ENCODE measurements around the gene TMIE. TPM values are rescaled to one million over a fixed set of nuclear protein-coding genes. Genes with fewer than 3 reads are reported as not detected.

Gene TMIE
- total and polyA plus RNA-seq, 2 of the 4 experiments (the other 2 are of a cell fraction), result 0.12 TPM; not detected in 1

- Histone ChIP-seq H3K9me3 (ENCODE audit: control insufficient read depth, insufficient read depth, low read length) (no peaks in the 10 kb centered on the region), H2BK120ac (ENCODE audit: low read depth, low read length) (no peak overlapping the region), H3K9me1 (ENCODE audit: insufficient read depth, low read length) (no peaks in the 10 kb centered on the region), H4K8ac (ENCODE audit: low read depth in 2 of 2, low read length in 2 of 2) (no peak overlapping the region), H3K18ac (ENCODE audit: low read depth, low read length) (no peak overlapping the region), H3K56ac (ENCODE audit: extremely low read depth, insufficient read depth, low read length) (no peak overlapping the region), H4K5ac (ENCODE audit: low read depth, low read length) (no peak overlapping the region), H3K14ac (replicated peaks; ENCODE audit: low read depth, low read length) (no peak overlapping the region), H3K4me2 (ENCODE audit: low read depth, low read length) (no peak overlapping the region), H3K27ac (ENCODE audit: insufficient read depth, low read length) (no peak overlapping the region), H3K9ac (ENCODE audit: low read depth, low read length) (no peak overlapping the region), H2BK20ac (ENCODE audit: low read depth, low read length) (no peak overlapping the region), H3K4ac (ENCODE audit: low read depth, low read length) (no peak overlapping the region), H2BK5ac (ENCODE audit: low read depth, low read length, poor library complexity, severe bottlenecking) (no peak overlapping the region), H3K79me1 (ENCODE audit: low read depth in 1 of 2, low read length in 2 of 2) (no peaks in the 10 kb centered on the region), H2BK15ac (ENCODE audit: low read depth, low read length) (no peak overlapping the region), H3K4me1 (ENCODE audit: control insufficient read depth, insufficient read depth, low read length) (no peaks in the 10 kb centered on the region), H3K4me3 (ENCODE audit: insufficient read depth, low read depth, low read length) (no peak overlapping the region), H3K23ac (ENCODE audit: low read depth, low read length) (no peak overlapping the region), H3K36me3 (ENCODE audit: control insufficient read depth, insufficient read depth, low read length) (no peaks in the 10 kb centered on the region), H2AFZ (replicated peaks; ENCODE audit: low read length, poor library complexity) (no peak overlapping the region), H4K91ac (ENCODE audit: insufficient read depth, low read depth, low read length) (no peak overlapping the region), H2AK9ac (replicated peaks; ENCODE audit: low read depth, low read length, poor library complexity) (no peak overlapping the region), H3K27me3 (ENCODE audit: control insufficient read depth, insufficient read depth, low read length) (peaks cover 16% of the 10 kb centered on the region), H4K20me1 (ENCODE audit: insufficient read depth, low read length) (no peaks in the 10 kb centered on the region), H2AK5ac (ENCODE audit: low read depth, low read length) (no peak overlapping the region)
- intact Hi-C loops (cut with micrococcal nuclease) (no loop called here), in situ Hi-C loops (cut with MboI; ENCODE audit: low sequenced_read_pairs) (loop anchor here (25.0 kb wide), 1 partner anchor 638 kb away; no protein-coding TSS in a partner anchor), dilution Hi-C loops (cut with HindIII; ENCODE audit: low sequenced_read_pairs, unreplicated experiment) (no loop called here)
- no peak for DNase-seq
- ChIA-PET CTCF (no interaction called here), POLR2A (ENCODE audit: unreplicated experiment) (no interaction called here)
- ATAC-seq (ENCODE audit: low read depth), result no peak
- WGBS, 2 experiments (ENCODE audit: extremely low coverage in 2 of 2, insufficient read length in 1 of 2), result no CpG with 5 or more reads among the region's 4 CpGs
- BruUV-seq (replicated peaks), result no TSS peak
- no peak for TF ChIP-seq MXI1 (IDR thresholded peaks at IDR 0.05; ENCODE audit: borderline replicate concordance, low read depth, low read length)
- no peak for TF ChIP-seq RCOR1 (IDR thresholded peaks at IDR 0.05; ENCODE audit: insufficient replicate concordance, low read length)
- TF ChIP-seq, protein P1, sequence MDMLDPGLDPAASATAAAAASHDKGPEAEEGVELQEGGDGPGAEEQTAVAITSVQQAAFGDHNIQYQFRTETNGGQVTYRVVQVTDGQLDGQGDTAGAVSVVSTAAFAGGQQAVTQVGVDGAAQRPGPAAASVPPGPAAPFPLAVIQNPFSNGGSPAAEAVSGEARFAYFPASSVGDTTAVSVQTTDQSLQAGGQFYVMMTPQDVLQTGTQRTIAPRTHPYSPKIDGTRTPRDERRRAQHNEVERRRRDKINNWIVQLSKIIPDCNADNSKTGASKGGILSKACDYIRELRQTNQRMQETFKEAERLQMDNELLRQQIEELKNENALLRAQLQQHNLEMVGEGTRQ (IDR thresholded peaks at IDR 0.05; ENCODE audit: low read depth, low read length), result no peak
- TF ChIP-seq CTCF (conservative IDR thresholded peaks at IDR 0.05; ENCODE audit: low read depth, low read length), result no peak
- TF ChIP-seq POLR2A (IDR thresholded peaks at IDR 0.05; ENCODE audit: low read depth, low read length), result no peak
- TF ChIP-seq NFE2L2 (IDR thresholded peaks at IDR 0.05; ENCODE audit: low read depth, low read length), result no peak
- no peak for TF ChIP-seq MAFK (IDR thresholded peaks at IDR 0.05; ENCODE audit: low read depth, low read length)
Measured at GRCh38 chr3:46724424-46724823, 23.2 kb downstream of the TMIE start.

All from IMR-90 (cell line).